Heart left ventricle (tissue), 16 donors: Measurements from ENCODE around the gene TLCD3B. TPM values are rescaled to one million over a fixed set of nuclear protein-coding genes. Genes with fewer than 3 reads are reported as not detected.

ENCODE experiments used
- ATAC-seq, 4 donors: fragments of 200-7000 bp; cut with Tn5 transposase; one replicate each; pipeline ENCODE4 v1.9.1; 2020 to 2022; ENCODE audit warnings: moderate library complexity in 4 of 4, mild to moderate bottlenecking in 3 of 4, moderate number of reproducible peaks in 1 of 4
- DNase-seq, 5 donors: peaks; one replicate each; pipeline ENCODE4 v3.0.0-alpha.2; 2020
- H3K27ac ChIP-seq, 12 donors: fragments of 200-600 bp; sonication (generic) in 4 of 12; one replicate each; pipeline versions ENCODE4 v1.5.0 to v1.8.0; 2016 to 2022; ENCODE audit warnings: mild to moderate bottlenecking in 2 of 12
- H3K27me3 ChIP-seq, 9 donors: fragments of 200-600 bp; sonication (generic) in 2 of 9; one replicate each; pipeline versions ENCODE4 v1.5.1 to v1.8.0; 2016 to 2022; ENCODE audit warnings: mild to moderate bottlenecking in 3 of 9
- H3K36me3 ChIP-seq, 9 donors: fragments of 200-600 bp; sonication (generic) in 2 of 9; one replicate each; pipeline versions ENCODE4 v1.5.0 to v1.8.0; 2018 to 2022; ENCODE audit warnings: mild to moderate bottlenecking in 2 of 9
- H3K4me1 ChIP-seq, 12 donors: fragments of 200-600 bp; sonication (generic) in 4 of 12; one replicate each; pipeline versions ENCODE4 v1.5.0 to v1.8.0; 2016 to 2022; ENCODE audit warnings: mild to moderate bottlenecking in 3 of 12
- H3K4me3 ChIP-seq, 12 donors: fragments of 200-600 bp; sonication (generic) in 4 of 12; one replicate each; pipeline versions ENCODE4 v1.5.0 to v1.8.0; 2017 to 2022; ENCODE audit warnings: mild to moderate bottlenecking in 9 of 12, moderate library complexity in 4 of 12
- H3K9me3 ChIP-seq, 12 donors: fragments of 200-600 bp; sonication (generic) in 4 of 12; one replicate each; pipeline versions ENCODE4 v1.5.0 to v1.8.0; 2016 to 2022; ENCODE audit warnings: mild to moderate bottlenecking in 1 of 12
- POLR2A ChIP-seq, 2 donors: fragments of 450-650 bp; IDR thresholded peaks; one replicate each; pipeline ENCODE4 v1.6.1; 2017; ENCODE audit warnings: antibody characterized with exemption in 2 of 2, mild to moderate bottlenecking in 2 of 2, moderate library complexity in 2 of 2
- WGBS, 4 donors: extraction: QIAGEN DNeasy Blood & Tissue Kit in 2 of 4; methylation state at CpG; one replicate each; pipeline versions ENCODE4 v1.1.5 to v1.1.7; 2013 to 2018; 5-methylcytosine and 5-hydroxymethylcytosine counted together
- intact Hi-C, 10 donors: fragments of 100-400 bp; cut with DNase I; formaldehyde crosslinking; loops; one replicate each; pipeline versions ENCODE4 v1.11.1 to v1.14.2; 2022
- polyA plus RNA-seq, 2 donors: library from polyadenylated mRNA; stranded (reverse); fragments of 200-250 nt; gene quantifications; one replicate each; pipeline ENCODE4 v1.2.3, GENCODE V29; 2013
- total RNA-seq, 9 donors: library from RNA; depleted of rRNA in 2 of 9; stranded (reverse); fragments of >200 nt in 2 of 9; fragmentation: NEBNext Ultra II Directional in 3 of 9; extraction: Animal tissue kit (Norgen Biotek cat#: 25700) in 3 of 9; gene quantifications; one replicate each; pipeline versions ENCODE4 v1.1.0 to v1.2.4, GENCODE V29; 2016 to 2023
- TF ChIP-seq, protein P1 (sequence below), 12 donors: fragments of 200-600 bp; sonication (generic) in 4 of 12; IDR thresholded peaks; one replicate each; pipeline versions ENCODE4 v1.5.0 to v1.8.0; 2018 to 2022; ENCODE audit warnings: antibody characterized with exemption in 12 of 12, mild to moderate bottlenecking in 5 of 12
- donor health status: ischemic (EF 13 %, LVEDD 7.1; RV severe dilation, severe dysfunction).
- donor health status: healthy with polysubstance abuse.
- donor health status: DM: no; HTN: yes; CAD: no.
- donor health status: DM: no; HTN: no; CAD: no.
- donor health status: ischemic (EF 25% LVEDD 6.9; RV normal size, moderate dysfunction).
- donor health status: ischemic (EF 25% LVEDD 5.7; RV mildly dilated, moderate dysfunction).
- donor health status: healthy.
- donor health status: DM: yes; HTN: yes; CAD: no.
- donor health status: ischemic (EF 35%, LVEDD 5.7; RV mildly dilated, moderate dysfunction).
- donor health status: nonischemic (EF 11% LVEDD 7.7; RV severe dilation, severe dysfunction).
- donor health status: DM: yes; HTN: yes; CAD: no.
- donor health status: PGD.
- donor health status: ischemic (EF 29% LVEDD 5.4; RV normal size, mild dysfunction).
- donor health status: nonischemic (EF 23%, LVEDD 6.1; RV moderate dilation, normal function).

Gene TLCD3B
- total and polyA plus RNA-seq, 11 donors = not detected

DNA sequence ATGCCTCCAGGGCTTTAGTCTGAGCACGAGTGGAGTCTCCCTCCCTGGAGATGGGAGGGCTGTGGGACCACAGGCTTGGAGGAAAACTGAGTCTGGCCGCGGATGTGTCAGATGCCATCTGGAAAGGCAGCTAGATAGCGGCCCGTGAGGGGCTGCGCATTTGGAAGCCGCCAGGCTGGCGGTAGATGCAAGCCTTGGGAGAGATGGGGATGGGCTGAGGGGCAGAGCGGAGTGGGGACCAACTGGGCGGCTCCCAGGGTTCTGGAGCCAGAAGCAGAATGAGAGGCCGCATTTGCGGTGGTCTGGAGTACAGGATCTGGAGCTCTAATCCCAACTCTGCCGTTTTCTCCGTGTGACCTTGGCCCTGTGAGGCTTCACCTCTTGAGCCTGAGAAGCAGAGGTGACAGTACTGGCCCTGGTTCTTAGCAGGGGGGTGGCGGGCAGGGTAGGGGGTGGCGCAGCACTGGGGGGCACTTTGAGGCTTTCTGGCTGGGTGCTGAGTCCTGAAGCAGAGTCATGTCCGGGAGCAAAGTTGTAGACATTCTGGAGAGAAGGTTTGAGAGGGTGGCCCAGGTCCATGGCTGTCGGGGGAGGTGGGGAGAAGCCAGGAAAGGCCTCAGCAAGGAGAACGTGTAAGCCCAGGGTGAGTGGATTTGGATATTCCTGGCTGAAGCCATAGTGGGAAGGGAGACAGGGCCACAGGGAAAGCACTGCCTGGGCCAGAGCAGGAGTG is 28.3 kb downstream of the TLCD3B start:
- ATAC-seq (no peak), DNase-seq (peak in 1 of 5 donors; percentile 37)
- Histone ChIP-seq H3K27me3 (no peaks in the 10 kb centered on the region), H3K9me3 (no peaks in the 10 kb centered on the region), H3K27ac (no peak overlapping the region), H3K4me1 (peaks cover 0 to 6% (median 0%) of the 10 kb centered on the region in 12 donors), H3K36me3 (peaks cover 0 to 44% (median 26%) of the 10 kb centered on the region in 9 donors), H3K4me3 (no peak overlapping the region)
- TF ChIP-seq POLR2A (IDR thresholded peaks at IDR 0.05) = no peak
- TF ChIP-seq, protein P1, sequence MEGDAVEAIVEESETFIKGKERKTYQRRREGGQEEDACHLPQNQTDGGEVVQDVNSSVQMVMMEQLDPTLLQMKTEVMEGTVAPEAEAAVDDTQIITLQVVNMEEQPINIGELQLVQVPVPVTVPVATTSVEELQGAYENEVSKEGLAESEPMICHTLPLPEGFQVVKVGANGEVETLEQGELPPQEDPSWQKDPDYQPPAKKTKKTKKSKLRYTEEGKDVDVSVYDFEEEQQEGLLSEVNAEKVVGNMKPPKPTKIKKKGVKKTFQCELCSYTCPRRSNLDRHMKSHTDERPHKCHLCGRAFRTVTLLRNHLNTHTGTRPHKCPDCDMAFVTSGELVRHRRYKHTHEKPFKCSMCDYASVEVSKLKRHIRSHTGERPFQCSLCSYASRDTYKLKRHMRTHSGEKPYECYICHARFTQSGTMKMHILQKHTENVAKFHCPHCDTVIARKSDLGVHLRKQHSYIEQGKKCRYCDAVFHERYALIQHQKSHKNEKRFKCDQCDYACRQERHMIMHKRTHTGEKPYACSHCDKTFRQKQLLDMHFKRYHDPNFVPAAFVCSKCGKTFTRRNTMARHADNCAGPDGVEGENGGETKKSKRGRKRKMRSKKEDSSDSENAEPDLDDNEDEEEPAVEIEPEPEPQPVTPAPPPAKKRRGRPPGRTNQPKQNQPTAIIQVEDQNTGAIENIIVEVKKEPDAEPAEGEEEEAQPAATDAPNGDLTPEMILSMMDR (IDR thresholded peaks at IDR 0.05) = no peak
- WGBS, 4 donors = 85 to 89% (median 87%) methylated on average over 19 of the region's 19 CpGs
- intact Hi-C loops = loop anchor here in 6 of 10 donors (5.0 to 10.0 kb wide), 7 partner anchors 35 to 188 kb away; partner anchors contain the start of genes CDIPT (in 3 of the 6), KCTD13 (in 2 of the 6), PAGR1 (in 1 of the 6) and PRRT2 (in 1 of the 6)

DNA sequence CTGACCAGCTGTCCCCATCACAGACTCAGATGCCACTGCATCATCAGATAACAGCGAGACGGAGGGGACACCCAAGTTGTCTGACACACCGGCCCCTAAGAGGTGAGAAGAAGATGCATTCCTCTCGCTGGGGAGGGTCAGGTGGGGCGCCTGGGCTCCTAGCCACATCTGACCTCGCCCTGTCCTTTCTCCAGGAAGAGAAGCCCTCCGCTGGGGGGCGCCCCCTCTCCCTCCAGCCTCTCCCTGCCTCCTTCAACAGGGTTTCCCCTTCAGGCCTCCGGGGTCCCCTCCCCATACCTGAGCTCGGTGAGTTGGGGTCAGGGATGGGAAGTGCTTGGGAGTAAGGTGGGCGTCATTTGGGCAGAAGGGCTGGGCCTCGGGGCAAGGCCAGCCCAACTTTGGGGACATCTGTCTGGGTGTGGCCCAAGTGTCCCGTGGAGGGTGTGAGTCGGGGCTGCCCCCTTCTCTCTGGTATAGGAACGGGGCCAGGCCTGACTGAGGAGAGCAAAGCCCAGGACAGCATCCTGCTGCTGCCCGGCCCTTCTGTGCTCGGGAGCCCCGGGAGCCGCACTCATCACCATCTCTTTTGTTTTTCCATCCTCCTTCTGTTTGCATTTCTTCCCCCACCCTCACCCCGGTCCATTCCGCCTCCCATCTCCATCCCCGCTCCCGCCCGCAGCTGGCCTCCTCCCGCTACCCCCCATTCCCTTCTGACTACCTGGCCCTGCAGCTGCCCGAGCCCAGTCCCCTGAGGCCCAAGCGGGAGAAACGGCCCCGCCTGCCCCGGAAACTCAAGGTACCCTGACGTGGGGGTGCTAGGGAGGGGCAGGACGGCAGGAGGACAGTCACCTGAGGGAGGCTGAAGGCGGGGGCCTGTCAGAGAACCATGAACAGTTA is 30.1 kb downstream of the TLCD3B start:
- Histone ChIP-seq H3K27ac (no peak overlapping the region), H3K9me3 (no peaks in the 10 kb centered on the region), H3K4me3 (no peak overlapping the region), H3K36me3 (peaks cover 0 to 46% (median 29%) of the 10 kb centered on the region in 9 donors), H3K27me3 (no peaks in the 10 kb centered on the region), H3K4me1 (peaks cover 0 to 16% (median 10%) of the 10 kb centered on the region in 12 donors)
- 78 to 87% (median 83%) methylated on average over 24 to 33 of the region's 33 CpGs for WGBS, 4 donors
- intact Hi-C loops = loop anchor here in 6 of 10 donors (5.0 to 10.0 kb wide), 7 partner anchors 34 to 186 kb away; partner anchors contain the start of genes CDIPT (in 3 of the 6), KCTD13 (in 2 of the 6), PAGR1 (in 1 of the 6) and PRRT2 (in 1 of the 6)
- ATAC-seq (no peak), DNase-seq (peak in 1 of 5 donors; percentile 48)
- TF ChIP-seq, protein P1 (IDR thresholded peaks at IDR 0.05) = no peak
- no peak for TF ChIP-seq POLR2A (IDR thresholded peaks at IDR 0.05)

DNA sequence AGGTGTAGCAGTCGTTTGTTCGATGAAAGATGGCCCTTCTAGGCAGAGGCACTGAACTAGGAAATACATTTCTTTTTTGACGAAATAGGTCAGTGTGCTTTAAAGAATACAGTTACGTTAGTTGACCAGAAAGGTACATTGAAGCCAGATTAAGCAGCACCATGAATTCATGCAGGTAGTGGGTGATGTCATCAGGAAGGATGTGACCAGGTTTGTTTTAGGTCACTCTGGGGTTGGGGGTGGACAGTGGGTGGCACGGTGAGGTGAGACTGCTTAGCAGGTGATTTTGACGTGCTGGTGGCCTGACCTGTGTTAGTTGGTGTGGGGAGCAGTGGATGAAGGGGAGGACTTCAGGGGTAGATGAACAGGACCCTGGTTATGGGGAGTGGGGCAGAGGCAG is 31.5 kb downstream of the TLCD3B start:
- Histone ChIP-seq H3K27me3 (no peaks in the 10 kb centered on the region), H3K4me3 (no peak overlapping the region), H3K4me1 (peaks cover 0 to 18% (median 13%) of the 10 kb centered on the region in 12 donors), H3K36me3 (peaks cover 0 to 46% (median 29%) of the 10 kb centered on the region in 9 donors), H3K27ac (no peak overlapping the region), H3K9me3 (no peaks in the 10 kb centered on the region)
- ATAC-seq (no peak), DNase-seq (peak in 1 of 5 donors; percentile 11)
- WGBS, 4 donors = 88 to 89% (median 89%) methylated on average over 6 of the region's 6 CpGs
- intact Hi-C loops = loop anchor here in 9 of 10 donors (5.0 to 10.0 kb wide), 12 partner anchors 32 to 195 kb away; partner anchors contain the start of genes CDIPT (in 5 of the 9), KCTD13 (in 4 of the 9), TMEM219 (in 4 of the 9) and MAZ (in 2 of the 9)
- TF ChIP-seq, protein P1 (IDR thresholded peaks at IDR 0.05) = no peak
- TF ChIP-seq POLR2A (IDR thresholded peaks at IDR 0.05) = no peak
